T-helper 17 cell (primary cell): ENCODE results near the gene ZBED4. TPM values are rescaled to one million over a fixed set of nuclear protein-coding genes. Genes with fewer than 3 reads are reported as not detected.

ENCODE experiments used
- ATAC-seq: fragments of 150-1000 bp; cut with Tn5 transposase; 2 replicates; pipeline ENCODE4 v1.10.0; 2021; ENCODE audit warnings: mild to moderate bottlenecking, moderate library complexity
- DNase-seq, 3 donors: peaks; one replicate each; pipeline versions ENCODE4 v3.0.0 to v3.0.0-alpha.2; 2020 to 2021
- H3K9me3 ChIP-seq: one replicate; pipeline ENCODE4 v1.7.0; 2013; ENCODE audit warnings: low read length, mild to moderate bottlenecking; ENCODE audit not compliant: control insufficient read depth, poor library complexity, severe bottlenecking
- H3K27ac Mint-ChIP-seq: one replicate; pipeline ENCODE4 v1.8.0; 2022; ENCODE audit warnings: mild to moderate bottlenecking, moderate library complexity, mixed read lengths
- H3K27me3 Mint-ChIP-seq: one replicate; pipeline ENCODE4 v1.8.0; 2022; ENCODE audit warnings: mixed read lengths
- H3K36me3 Mint-ChIP-seq: one replicate; pipeline ENCODE4 v1.8.0; 2022; ENCODE audit warnings: low read depth, mixed read lengths
- H3K4me1 Mint-ChIP-seq: one replicate; pipeline ENCODE4 v1.8.0; 2022; ENCODE audit warnings: mild to moderate bottlenecking, mixed read lengths
- H3K4me3 Mint-ChIP-seq: one replicate; pipeline ENCODE4 v1.8.0; 2022; ENCODE audit warnings: mild to moderate bottlenecking, moderate library complexity, mixed read lengths
- total RNA-seq, 4 donors: library from RNA in 2 of 4; stranded (reverse) in 2 of 4; gene quantifications; one replicate each; pipeline ENCODE4 v1.2.3 and lab custom pipeline; 2022 to 2026

The ZBED4 gene
- total RNA-seq, 2 donors from 2014 or later, result 15.4 to 20.4 TPM

DNA sequence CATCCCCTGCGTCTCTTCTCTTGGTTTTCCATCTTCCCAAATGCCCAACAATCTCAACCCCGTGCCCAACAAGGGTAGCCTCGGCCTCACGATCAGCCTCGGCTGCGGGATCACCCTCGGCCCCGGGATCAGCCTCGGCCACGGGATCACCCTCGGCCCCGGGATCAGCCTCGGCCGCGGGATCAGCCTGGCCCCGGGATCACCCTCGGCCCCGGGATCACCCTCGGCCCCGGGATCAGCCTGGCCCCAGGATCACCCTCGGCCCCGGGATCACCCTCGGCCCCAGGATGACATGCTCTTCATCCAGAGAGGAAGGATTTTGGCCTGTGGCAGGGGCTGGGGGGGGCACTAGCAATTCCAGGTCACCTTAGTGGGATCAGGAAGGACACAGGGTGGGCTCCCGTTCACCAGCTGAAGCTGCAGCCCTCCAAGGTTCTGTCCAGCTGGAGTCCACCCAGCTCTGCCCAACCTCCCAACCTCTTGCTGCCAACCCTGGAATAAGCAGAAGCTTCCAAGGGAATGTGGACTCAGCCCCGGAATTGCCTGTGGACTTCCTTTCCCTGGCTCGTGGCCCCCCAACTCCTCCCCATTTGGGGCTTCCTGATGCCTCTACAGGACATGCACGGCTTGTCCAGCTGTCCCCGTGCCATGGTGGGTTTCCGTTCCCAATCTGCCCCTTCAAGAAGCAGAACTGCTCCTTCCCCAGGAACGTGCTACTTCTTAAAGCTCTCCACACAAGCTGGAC is 58.4 kb downstream of the ZBED4 start:
- DNase-seq, result no peak

GRCh38 chr22:49913026-49913425 is 59.4 kb downstream of the ZBED4 start:
- H3K9me3 ChIP-seq, result no peaks in the 10 kb centered on the region
- Mint-ChIP-seq H3K4me1 (peaks cover 11% of the 10 kb centered on the region), H3K4me3 (no peak overlapping the region), H3K27me3 (no peaks in the 10 kb centered on the region), H3K36me3 (no peaks in the 10 kb centered on the region), H3K27ac (no peak overlapping the region)
- DNase-seq (no peak), ATAC-seq (no peak)

More for the DNA sequence above, 58.4 kb downstream of the ZBED4 start:
- no peaks in the 10 kb centered on the region for H3K36me3 Mint-ChIP-seq
- ATAC-seq, result no peak
- H3K27ac Mint-ChIP-seq, result no peak overlapping the region
- no peaks in the 10 kb centered on the region for H3K9me3 ChIP-seq
- H3K27me3 Mint-ChIP-seq, result no peaks in the 10 kb centered on the region
- no peak overlapping the region for H3K4me3 Mint-ChIP-seq
- H3K4me1 Mint-ChIP-seq, result peaks cover 11% of the 10 kb centered on the region

DNA sequence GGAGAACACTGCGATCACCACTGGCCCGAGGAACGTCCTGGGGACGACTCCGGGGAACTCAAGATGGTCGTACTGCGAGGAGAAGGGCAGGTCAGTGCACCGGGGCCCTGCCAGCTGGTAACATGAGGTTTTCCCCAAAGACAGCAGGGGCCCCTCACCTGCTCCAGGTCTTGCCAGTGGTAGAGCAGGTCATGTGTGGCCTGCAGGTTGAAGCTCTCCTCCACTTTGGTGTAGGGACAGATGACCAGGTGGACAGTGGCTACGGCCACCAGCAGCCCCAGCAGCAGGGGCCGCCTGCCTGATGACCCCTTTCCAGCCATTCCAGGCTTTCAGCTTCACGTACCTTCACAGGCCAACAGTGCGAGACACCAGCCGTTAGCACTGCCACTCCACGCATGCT is 59.8 kb downstream of the ZBED4 start:
- no peak for ATAC-seq
- Mint-ChIP-seq H3K27ac (peak overlapping the region; percentile 60), H3K36me3 (no peaks in the 10 kb centered on the region), H3K4me1 (peaks cover 11% of the 10 kb centered on the region), H3K27me3 (no peaks in the 10 kb centered on the region), H3K4me3 (no peak overlapping the region)
- no peak for DNase-seq
- no peaks in the 10 kb centered on the region for H3K9me3 ChIP-seq

- no peak for DNase-seq
- H3K36me3 Mint-ChIP-seq, result no peaks in the 10 kb centered on the region
- no peaks in the 10 kb centered on the region for H3K27me3 Mint-ChIP-seq
- no peaks in the 10 kb centered on the region for H3K9me3 ChIP-seq
- peaks cover 11% of the 10 kb centered on the region for H3K4me1 Mint-ChIP-seq
- no peak overlapping the region for H3K4me3 Mint-ChIP-seq
- no peak for ATAC-seq
- peak overlapping the region; percentile 60 for H3K27ac Mint-ChIP-seq
These were observed 60.6 kb downstream of the ZBED4 start for GRCh38 chr22:49914256-49914655.

DNA sequence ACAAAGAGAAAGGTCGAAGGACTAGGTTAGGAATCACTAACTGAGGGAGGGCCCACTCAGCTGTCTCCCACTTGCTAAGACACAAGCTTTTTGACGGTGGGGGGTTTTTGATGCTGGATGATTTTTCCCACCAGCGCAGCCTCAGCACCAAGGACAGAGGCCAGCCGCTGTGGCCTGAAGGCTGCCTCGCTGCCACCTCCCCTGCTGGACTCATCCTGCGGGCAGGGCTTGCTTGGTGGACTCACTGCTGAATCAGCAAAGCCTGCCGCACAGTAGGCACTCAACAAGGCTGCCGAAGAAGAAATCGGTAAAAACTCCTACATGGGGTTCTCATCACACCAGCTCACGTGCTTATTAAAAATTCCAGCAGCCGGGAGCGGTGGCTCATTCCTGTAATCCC is 62.0 kb downstream of the ZBED4 start:
- Mint-ChIP-seq H3K4me3 (no peak overlapping the region), H3K4me1 (peaks cover 15% of the 10 kb centered on the region), H3K27me3 (no peaks in the 10 kb centered on the region), H3K36me3 (no peaks in the 10 kb centered on the region), H3K27ac (no peak overlapping the region)
- DNase-seq, result no peak
- no peaks in the 10 kb centered on the region for H3K9me3 ChIP-seq
- ATAC-seq, result no peak

GRCh38 chr22:49916831-49917230 is 63.2 kb downstream of the ZBED4 start:
- ATAC-seq (no peak), DNase-seq (no peak)
- no peaks in the 10 kb centered on the region for H3K27me3 Mint-ChIP-seq
- peaks cover 14% of the 10 kb centered on the region for H3K4me1 Mint-ChIP-seq
- H3K4me3 Mint-ChIP-seq, result peak overlapping the region; percentile 92
- no peaks in the 10 kb centered on the region for H3K9me3 ChIP-seq
- no peaks in the 10 kb centered on the region for H3K36me3 Mint-ChIP-seq
- peak overlapping the region; percentile 80 for H3K27ac Mint-ChIP-seq

DNA sequence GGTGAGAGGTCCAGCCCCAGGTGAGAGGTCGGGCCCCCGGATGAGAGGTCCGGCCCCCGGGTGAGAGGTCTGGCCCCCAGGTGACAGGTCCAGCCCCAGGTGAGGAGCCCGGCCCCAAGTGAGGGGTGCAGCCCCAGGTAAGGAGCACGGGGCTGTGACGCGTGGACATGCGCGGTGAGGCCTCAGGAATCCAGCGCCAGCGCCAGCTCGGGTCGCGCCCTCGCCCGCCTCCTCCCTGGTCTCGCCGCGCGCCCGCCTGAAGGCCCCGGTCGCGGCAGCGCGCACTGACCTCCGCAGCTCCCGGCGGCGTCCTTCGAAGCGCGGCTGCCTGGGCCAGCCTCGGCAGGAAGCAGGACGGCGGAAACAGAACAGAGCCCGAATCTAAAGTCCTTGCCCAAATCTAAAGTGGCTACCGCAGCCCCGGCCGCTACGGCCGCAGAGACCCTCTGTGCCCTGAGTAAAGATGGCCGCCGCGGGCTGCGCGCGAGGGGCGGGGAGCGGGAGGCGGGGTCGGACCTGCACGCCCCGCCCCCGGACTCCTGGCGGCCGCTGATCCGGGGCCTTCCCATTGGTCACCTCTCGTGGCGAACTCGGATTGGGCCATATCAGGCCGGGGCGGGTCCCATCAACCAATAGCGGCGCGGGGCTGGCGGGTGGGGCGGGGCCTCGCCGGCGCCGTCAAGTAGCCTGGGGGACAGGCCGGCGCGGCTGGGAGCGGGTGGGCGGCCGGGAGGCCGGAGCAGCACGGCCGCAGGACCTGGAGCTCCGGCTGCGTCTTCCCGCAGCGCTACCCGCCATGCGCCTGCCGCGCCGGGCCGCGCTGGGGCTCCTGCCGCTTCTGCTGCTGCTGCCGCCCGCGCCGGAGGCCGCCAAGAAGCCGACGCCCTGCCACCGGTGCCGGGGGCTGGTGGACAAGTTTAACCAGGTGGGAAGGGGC is 64.6 kb downstream of the ZBED4 start, which contains the start of the genes ALG12 and CRELD2:
Gene ALG12 (minus strand): TSS at position 465 of the 937 bp plus-strand sequence. CDS start 4,673 bp downstream, outside the sequence.
Gene CRELD2 (plus strand): TSS at position 661 of the 937 bp plus-strand sequence. CDS start 136 bp downstream, at position 797.
- no peaks in the 10 kb centered on the region for H3K27me3 Mint-ChIP-seq
- ATAC-seq (peak; percentile 98), DNase-seq (peak; percentile 94 to 96 (median 96))
- H3K4me3 Mint-ChIP-seq, result peak within 1 kb of the TSS; percentile 92
- no peaks in the 10 kb centered on the region for H3K9me3 ChIP-seq
- H3K4me1 Mint-ChIP-seq, result peaks cover 14% of the 10 kb centered on the region
- no peaks in the 10 kb centered on the region for H3K36me3 Mint-ChIP-seq
- H3K27ac Mint-ChIP-seq, result peak within 1 kb of the TSS; percentile 80

- H3K4me1 Mint-ChIP-seq, result peaks cover 14% of the 10 kb centered on the region
- H3K27me3 Mint-ChIP-seq, result no peaks in the 10 kb centered on the region
- peak overlapping the region; percentile 71 for H3K27ac Mint-ChIP-seq
- ATAC-seq (no peak), DNase-seq (no peak)
- peak overlapping the region; percentile 92 for H3K4me3 Mint-ChIP-seq
- no peaks in the 10 kb centered on the region for H3K36me3 Mint-ChIP-seq
- H3K9me3 ChIP-seq, result no peaks in the 10 kb centered on the region
These were observed 65.6 kb downstream of the ZBED4 start for GRCh38 chr22:49918911-49919881.

- peak overlapping the region; percentile 31 for H3K4me3 Mint-ChIP-seq
- no peaks in the 10 kb centered on the region for H3K9me3 ChIP-seq
- ATAC-seq (no peak), DNase-seq (no peak)
- no peak overlapping the region for H3K27ac Mint-ChIP-seq
- H3K27me3 Mint-ChIP-seq, result no peaks in the 10 kb centered on the region
- peaks cover 21% of the 10 kb centered on the region for H3K4me1 Mint-ChIP-seq
- H3K36me3 Mint-ChIP-seq, result peaks cover 3% of the 10 kb centered on the region
These were observed 67.2 kb downstream of the ZBED4 start for GRCh38 chr22:49920859-49921258.

DNA sequence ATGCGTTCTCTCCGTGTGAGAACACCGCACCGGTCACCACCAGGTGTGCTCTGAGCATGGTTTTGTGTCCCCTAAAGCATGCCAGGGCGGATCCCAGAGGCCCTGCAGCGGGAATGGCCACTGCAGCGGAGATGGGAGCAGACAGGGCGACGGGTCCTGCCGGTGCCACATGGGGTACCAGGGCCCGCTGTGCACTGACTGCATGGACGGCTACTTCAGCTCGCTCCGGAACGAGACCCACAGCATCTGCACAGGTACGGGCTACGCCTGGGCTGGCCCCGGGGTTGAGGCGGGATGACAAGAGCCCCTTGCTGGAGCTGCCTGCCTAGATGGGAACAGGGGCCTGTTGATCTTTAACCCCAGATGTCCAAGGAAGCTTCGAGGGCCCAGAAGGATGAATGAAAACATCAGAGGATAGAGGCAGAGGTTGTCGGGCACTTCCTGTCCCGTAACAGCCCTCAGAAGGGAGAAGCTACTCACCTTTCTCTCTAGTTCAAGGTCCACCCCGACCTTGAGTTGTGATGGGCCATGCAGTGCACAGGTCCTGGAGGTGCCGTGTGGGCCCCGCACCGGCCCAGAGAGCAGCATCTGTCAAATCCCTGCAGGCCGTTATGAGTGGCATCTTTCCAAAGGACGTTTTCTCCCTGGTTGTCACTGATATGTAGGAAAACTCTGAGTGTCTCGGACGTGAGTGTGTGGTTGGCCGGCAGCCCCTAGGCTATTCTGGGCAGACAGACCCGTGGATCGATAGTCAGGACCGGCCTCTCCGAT is 68.0 kb downstream of the ZBED4 start:
- Mint-ChIP-seq H3K27ac (no peak overlapping the region), H3K4me1 (peaks cover 25% of the 10 kb centered on the region), H3K4me3 (no peak overlapping the region), H3K27me3 (no peaks in the 10 kb centered on the region), H3K36me3 (peaks cover 3% of the 10 kb centered on the region)
- no peaks in the 10 kb centered on the region for H3K9me3 ChIP-seq
- no peak for DNase-seq
- no peak for ATAC-seq

GRCh38 chr22:49922484-49922883 is 68.8 kb downstream of the ZBED4 start:
- DNase-seq, result no peak
- Mint-ChIP-seq H3K4me3 (no peak overlapping the region), H3K36me3 (peaks cover 3% of the 10 kb centered on the region), H3K27me3 (no peaks in the 10 kb centered on the region), H3K27ac (no peak overlapping the region), H3K4me1 (peaks cover 22% of the 10 kb centered on the region)
- no peak for ATAC-seq
- H3K9me3 ChIP-seq, result no peaks in the 10 kb centered on the region

DNA sequence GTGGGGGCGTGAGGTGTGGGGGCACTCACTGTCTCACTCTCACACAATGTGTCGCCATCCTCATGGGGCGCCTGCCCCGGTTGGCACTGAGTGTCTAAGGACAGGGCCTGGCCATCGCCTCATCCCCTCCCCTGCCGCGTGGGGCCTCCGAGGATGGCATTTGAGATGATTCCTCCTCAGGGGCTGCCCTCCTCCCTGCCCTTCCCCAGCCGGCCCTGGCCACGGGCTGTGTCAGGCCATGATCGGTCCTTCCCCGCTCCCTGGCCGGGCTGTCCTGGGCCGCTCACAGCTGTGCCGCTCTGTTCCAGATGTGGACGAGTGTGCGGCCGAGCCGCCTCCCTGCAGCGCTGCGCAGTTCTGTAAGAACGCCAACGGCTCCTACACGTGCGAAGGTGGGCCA is 69.3 kb downstream of the ZBED4 start:
- no peaks in the 10 kb centered on the region for H3K27me3 Mint-ChIP-seq
- H3K27ac Mint-ChIP-seq, result peak overlapping the region; percentile 99
- H3K4me3 Mint-ChIP-seq, result no peak overlapping the region
- ATAC-seq (no peak), DNase-seq (no peak)
- H3K36me3 Mint-ChIP-seq, result peaks cover 3% of the 10 kb centered on the region
- no peaks in the 10 kb centered on the region for H3K9me3 ChIP-seq
- H3K4me1 Mint-ChIP-seq, result peaks cover 20% of the 10 kb centered on the region
